Liver (tissue), 9 donors: ENCODE measurements around the gene BCKDHA. TPM values are rescaled to one million over a fixed set of nuclear protein-coding genes. Genes with fewer than 3 reads are reported as not detected.

Experiments used
- DNase-seq: peaks from one replicate; pipeline ENCODE4 v3.0.0-alpha.2; 2017; ENCODE audit warnings: low spot score
- H3K27ac ChIP-seq, 2 donors: one replicate each; pipeline ENCODE4 v1.7.0; 2013; ENCODE audit warnings: inconsistent platforms in 2 of 2, low read length in 2 of 2, control low read depth in 1 of 2, low read depth in 1 of 2, mild to moderate bottlenecking in 1 of 2
- H3K27me3 ChIP-seq, 4 donors: one replicate each; pipeline versions ENCODE4 v1.6.1 to v1.7.0; 2013; ENCODE audit warnings: low read length in 3 of 4, inconsistent platforms in 1 of 4, mild to moderate bottlenecking in 1 of 4, moderate library complexity in 1 of 4; ENCODE audit not compliant: control insufficient read depth in 4 of 4, insufficient read depth in 4 of 4
- H3K36me3 ChIP-seq, 4 donors: one replicate each; pipeline versions ENCODE4 v1.6.1 to v1.7.0; 2013; ENCODE audit warnings: low read length in 3 of 4, mild to moderate bottlenecking in 3 of 4, low read depth in 1 of 4, moderate library complexity in 1 of 4; ENCODE audit not compliant: control insufficient read depth in 4 of 4, insufficient read depth in 3 of 4
- H3K4me1 ChIP-seq, 4 donors: one replicate each; pipeline versions ENCODE4 v1.6.1 to v1.7.0; 2013; ENCODE audit warnings: low read length in 3 of 4, mild to moderate bottlenecking in 3 of 4, moderate library complexity in 1 of 4; ENCODE audit not compliant: control insufficient read depth in 4 of 4, insufficient read depth in 4 of 4
- H3K4me3 ChIP-seq, 3 donors: one replicate each; pipeline versions ENCODE4 v1.6.1 to v1.7.0; 2013; ENCODE audit warnings: low read length in 3 of 3, control low read depth in 1 of 3, low read depth in 1 of 3, mild to moderate bottlenecking in 1 of 3
- H3K9ac ChIP-seq, 2 donors: one replicate each; pipeline ENCODE4 v1.7.0; 2013; ENCODE audit warnings: low read length in 2 of 2, mild to moderate bottlenecking in 2 of 2, moderate library complexity in 2 of 2, control low read depth in 1 of 2, low read depth in 1 of 2
- H3K9me3 ChIP-seq, 4 donors: one replicate each; pipeline versions ENCODE4 v1.6.1 to v1.7.0; 2013; ENCODE audit warnings: low read length in 3 of 4; ENCODE audit not compliant: control insufficient read depth in 4 of 4
- ATF3 ChIP-seq: IDR thresholded peaks from 2 replicates; pipeline ENCODE4 v1.6.1; 2016; ENCODE audit warnings: antibody characterized with exemption
- EGR1 ChIP-seq, 2 donors: IDR thresholded peaks; 2 replicates each; pipeline ENCODE4 v1.6.1; 2016 to 2018; ENCODE audit warnings: antibody characterized with exemption in 2 of 2, low read depth in 2 of 2
- FOXA1 ChIP-seq: IDR thresholded peaks from 2 replicates; pipeline ENCODE4 v1.6.1; 2016; ENCODE audit warnings: antibody characterized with exemption
- FOXA2 ChIP-seq: IDR thresholded peaks from 2 replicates; pipeline ENCODE4 v1.6.1; 2016; ENCODE audit warnings: antibody characterized with exemption
- GABPA ChIP-seq, 2 donors: IDR thresholded peaks in 1 of 2; conservative IDR thresholded peaks in 1 of 2; 2 replicates each; pipeline ENCODE4 v1.6.1; 2016; ENCODE audit warnings: antibody characterized with exemption in 2 of 2, mild to moderate bottlenecking in 1 of 2, moderate library complexity in 1 of 2
- HNF4A ChIP-seq, 2 donors: conservative IDR thresholded peaks; 2 replicates each; pipeline ENCODE4 v1.6.1; 2016; ENCODE audit warnings: antibody characterized with exemption in 2 of 2, mild to moderate bottlenecking in 2 of 2
- HNF4G ChIP-seq: IDR thresholded peaks from 2 replicates; pipeline ENCODE4 v1.6.1; 2016; ENCODE audit warnings: antibody characterized with exemption
- JUND ChIP-seq, 2 donors: IDR thresholded peaks; 2 replicates each; pipeline ENCODE4 v1.6.1; 2016; ENCODE audit warnings: antibody characterized with exemption in 2 of 2
- MAX ChIP-seq: IDR thresholded peaks from 2 replicates; pipeline ENCODE4 v1.6.1; 2016; ENCODE audit warnings: antibody characterized with exemption
- NR2F2 ChIP-seq: IDR thresholded peaks from 2 replicates; pipeline ENCODE4 v1.6.1; 2016; ENCODE audit warnings: antibody characterized with exemption
- RAD21 ChIP-seq, 2 donors: IDR thresholded peaks; 2 replicates each; pipeline ENCODE4 v1.6.1; 2016; ENCODE audit warnings: antibody characterized with exemption in 2 of 2, mild to moderate bottlenecking in 2 of 2
- REST ChIP-seq: IDR thresholded peaks from 2 replicates; pipeline ENCODE4 v1.6.1; 2016; ENCODE audit warnings: antibody characterized with exemption, mild to moderate bottlenecking
- RXRA ChIP-seq, 2 donors: IDR thresholded peaks; 2 replicates each; pipeline ENCODE4 v1.6.1; 2017 to 2018; ENCODE audit warnings: antibody characterized with exemption in 2 of 2, mild to moderate bottlenecking in 1 of 2
- SP1 ChIP-seq: IDR thresholded peaks from 2 replicates; pipeline ENCODE4 v1.6.1; 2018; ENCODE audit warnings: antibody characterized with exemption, mild to moderate bottlenecking
- TAF1 ChIP-seq: conservative IDR thresholded peaks from 2 replicates; pipeline ENCODE4 v1.6.1; 2016; ENCODE audit warnings: antibody characterized with exemption, mild to moderate bottlenecking
- YY1 ChIP-seq: IDR thresholded peaks from 2 replicates; pipeline ENCODE4 v1.6.1; 2016; ENCODE audit warnings: antibody characterized with exemption, mild to moderate bottlenecking
- WGBS: extraction: QIAGEN DNeasy Blood & Tissue Kit; methylation state at CpG from one replicate; pipeline ENCODE4 v1.1.7; 2013; 5-methylcytosine and 5-hydroxymethylcytosine counted together
- polyA plus RNA-seq, 2 donors: library from polyadenylated mRNA; stranded (reverse) in 1 of 2; unstranded in 1 of 2; fragments of 200-250 nt in 1 of 2; fragments of >200 nt in 1 of 2; fragmentation: Nextera tagmentation in 1 of 2; extraction: Ambion mirVana in 1 of 2; gene quantifications; one replicate each; pipeline versions ENCODE4 v1.2.1 to v1.2.3, GENCODE V29; 2013 to 2015
- total RNA-seq, 2 donors: library from RNA; depleted of rRNA; stranded (reverse); fragments of >200 nt; gene quantifications; one replicate each; pipeline ENCODE4 v1.2.3, GENCODE V29; 2014
- TF ChIP-seq, protein P1 (sequence below): IDR thresholded peaks from 2 replicates; pipeline ENCODE4 v1.6.1; 2016; ENCODE audit warnings: antibody characterized with exemption
- TF ChIP-seq, protein P2 (sequence below): fragments of 150-350 bp; IDR thresholded peaks from 2 replicates; pipeline ENCODE4 v1.5.1; 2017; ENCODE audit warnings: improper control_type of control experiment, low read depth, low read length; ENCODE audit not compliant: missing input control
- donor health status: healthy.
- donor health status: healthy.
- donor health status: healthy.
- donor health status: healthy.
- donor health status: healthy.

Gene BCKDHA
- total and polyA plus RNA-seq, 4 donors: 38.5 to 91.4 (median 63.7) TPM

- DNase-seq: no peak
- Histone ChIP-seq H3K9ac (no peak overlapping the region), H3K27ac (no peak overlapping the region), H3K4me3 (no peak overlapping the region), H3K4me1 (peaks cover 9 to 10% (median 9%) of the 10 kb centered on the region in 4 donors), H3K36me3 (peaks cover 5 to 50% (median 24%) of the 10 kb centered on the region in 4 donors), H3K9me3 (no peaks in the 10 kb centered on the region), H3K27me3 (no peaks in the 10 kb centered on the region)
- TF ChIP-seq GABPA (IDR thresholded peaks at IDR 0.05 in 1 of 2, conservative IDR thresholded peaks at IDR 0.05 in 1 of 2): no peak
- TF ChIP-seq, protein P1, sequence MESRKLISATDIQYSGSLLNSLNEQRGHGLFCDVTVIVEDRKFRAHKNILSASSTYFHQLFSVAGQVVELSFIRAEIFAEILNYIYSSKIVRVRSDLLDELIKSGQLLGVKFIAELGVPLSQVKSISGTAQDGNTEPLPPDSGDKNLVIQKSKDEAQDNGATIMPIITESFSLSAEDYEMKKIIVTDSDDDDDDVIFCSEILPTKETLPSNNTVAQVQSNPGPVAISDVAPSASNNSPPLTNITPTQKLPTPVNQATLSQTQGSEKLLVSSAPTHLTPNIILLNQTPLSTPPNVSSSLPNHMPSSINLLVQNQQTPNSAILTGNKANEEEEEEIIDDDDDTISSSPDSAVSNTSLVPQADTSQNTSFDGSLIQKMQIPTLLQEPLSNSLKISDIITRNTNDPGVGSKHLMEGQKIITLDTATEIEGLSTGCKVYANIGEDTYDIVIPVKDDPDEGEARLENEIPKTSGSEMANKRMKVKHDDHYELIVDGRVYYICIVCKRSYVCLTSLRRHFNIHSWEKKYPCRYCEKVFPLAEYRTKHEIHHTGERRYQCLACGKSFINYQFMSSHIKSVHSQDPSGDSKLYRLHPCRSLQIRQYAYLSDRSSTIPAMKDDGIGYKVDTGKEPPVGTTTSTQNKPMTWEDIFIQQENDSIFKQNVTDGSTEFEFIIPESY: no peak
- TF ChIP-seq JUND (IDR thresholded peaks at IDR 0.05): no peak
- TF ChIP-seq HNF4G: no peak
- no peak for TF ChIP-seq RXRA (IDR thresholded peaks at IDR 0.05)
- no peak for TF ChIP-seq SP1
- TF ChIP-seq NR2F2: no peak
- no peak for TF ChIP-seq EGR1 (IDR thresholded peaks at IDR 0.05; ENCODE audit: low read depth in 2 of 2)
- TF ChIP-seq, protein P2, sequence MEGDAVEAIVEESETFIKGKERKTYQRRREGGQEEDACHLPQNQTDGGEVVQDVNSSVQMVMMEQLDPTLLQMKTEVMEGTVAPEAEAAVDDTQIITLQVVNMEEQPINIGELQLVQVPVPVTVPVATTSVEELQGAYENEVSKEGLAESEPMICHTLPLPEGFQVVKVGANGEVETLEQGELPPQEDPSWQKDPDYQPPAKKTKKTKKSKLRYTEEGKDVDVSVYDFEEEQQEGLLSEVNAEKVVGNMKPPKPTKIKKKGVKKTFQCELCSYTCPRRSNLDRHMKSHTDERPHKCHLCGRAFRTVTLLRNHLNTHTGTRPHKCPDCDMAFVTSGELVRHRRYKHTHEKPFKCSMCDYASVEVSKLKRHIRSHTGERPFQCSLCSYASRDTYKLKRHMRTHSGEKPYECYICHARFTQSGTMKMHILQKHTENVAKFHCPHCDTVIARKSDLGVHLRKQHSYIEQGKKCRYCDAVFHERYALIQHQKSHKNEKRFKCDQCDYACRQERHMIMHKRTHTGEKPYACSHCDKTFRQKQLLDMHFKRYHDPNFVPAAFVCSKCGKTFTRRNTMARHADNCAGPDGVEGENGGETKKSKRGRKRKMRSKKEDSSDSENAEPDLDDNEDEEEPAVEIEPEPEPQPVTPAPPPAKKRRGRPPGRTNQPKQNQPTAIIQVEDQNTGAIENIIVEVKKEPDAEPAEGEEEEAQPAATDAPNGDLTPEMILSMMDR: no peak
- no peak for TF ChIP-seq MAX
- no peak for TF ChIP-seq HNF4A (conservative IDR thresholded peaks at IDR 0.05)
- 96% methylated on average over 5 of the region's 5 CpGs for WGBS
These were observed 15.3 kb downstream of the BCKDHA start for GRCh38 chr19:41412953-41413352.

- H3K27me3 ChIP-seq: no peaks in the 10 kb centered on the region
- TF ChIP-seq, protein P2: no peak
- TF ChIP-seq EGR1 (IDR thresholded peaks at IDR 0.05; ENCODE audit: low read depth in 2 of 2) (no peak), REST (no peak), RAD21 (IDR thresholded peaks at IDR 0.05) (no peak), YY1 (no peak), RXRA (IDR thresholded peaks at IDR 0.05) (no peak), JUND (IDR thresholded peaks at IDR 0.05) (no peak), MAX (no peak), GABPA (IDR thresholded peaks at IDR 0.05 in 1 of 2, conservative IDR thresholded peaks at IDR 0.05 in 1 of 2) (no peak), FOXA2 (no peak), SP1 (no peak), FOXA1 (no peak), HNF4A (conservative IDR thresholded peaks at IDR 0.05) (no peak), HNF4G (no peak), NR2F2 (no peak), ATF3 (no peak), TAF1 (no peak)
- TF ChIP-seq, protein P1: no peak
- peaks cover 5 to 56% (median 29%) of the 10 kb centered on the region in 4 donors for H3K36me3 ChIP-seq
- no peak for DNase-seq
- H3K9me3 ChIP-seq: no peaks in the 10 kb centered on the region
- H3K4me1 ChIP-seq: peaks cover 6 to 10% (median 8%) of the 10 kb centered on the region in 4 donors
- H3K4me3 ChIP-seq: no peak overlapping the region
- WGBS: 96% methylated on average over 10 of the region's 10 CpGs
- H3K9ac ChIP-seq: no peak overlapping the region
- H3K27ac ChIP-seq: no peak overlapping the region
These were observed 16.3 kb downstream of the BCKDHA start for GRCh38 chr19:41413947-41414346.
